GM12878 (cell line): Measurements from ENCODE around the gene EFNA2. TPM values are rescaled to one million over a fixed set of nuclear protein-coding genes. Genes with fewer than 3 reads are reported as not detected.

Experiments
- BACH1 ChIP-seq: fragments of 450-650 bp; IDR thresholded peaks from 2 replicates; pipeline ENCODE4 v1.6.1; 2017; ENCODE audit warnings: mild to moderate bottlenecking, borderline replicate concordance
- BHLHE40 ChIP-seq, 2 experiments: fragments of 450-650 bp in 1 of 2; IDR thresholded peaks; 2 replicates each; pipeline ENCODE4 v1.6.1; 2011 to 2017; ENCODE audit warnings: low read depth in 2 of 2, borderline replicate concordance in 1 of 2, improper control_type of control experiment in 1 of 2, low read length in 1 of 2, mild to moderate bottlenecking in 1 of 2
- CEBPZ ChIP-seq: fragments of 150-350 bp; IDR thresholded peaks from 2 replicates; pipeline ENCODE4 v1.6.1; 2016; ENCODE audit warnings: low read depth, low read length
- CREB1 ChIP-seq: IDR thresholded peaks from 2 replicates; pipeline ENCODE4 v1.6.1; 2012; ENCODE audit warnings: low read depth, mild to moderate bottlenecking, inconsistent platforms
- CREM ChIP-seq: IDR thresholded peaks from 2 replicates; pipeline ENCODE4 v1.6.1; 2014; ENCODE audit warnings: antibody characterized with exemption, low read depth
- CUX1 ChIP-seq: IDR thresholded peaks from 2 replicates; pipeline ENCODE4 v1.6.1; 2012; ENCODE audit warnings: improper control_type of control experiment, low read depth, low read length; ENCODE audit not compliant: insufficient replicate concordance
- DPF2 ChIP-seq: fragments of 450-650 bp; IDR thresholded peaks from 2 replicates; pipeline ENCODE4 v1.6.1; 2017; ENCODE audit warnings: mild to moderate bottlenecking
- EGR1 ChIP-seq, 2 experiments: IDR thresholded peaks; 1 replicate in 1 of 2; 2 replicates in 1 of 2; pipeline ENCODE4 v1.6.1; 2011 to 2012; ENCODE audit warnings: low read depth in 2 of 2, low read length in 2 of 2, borderline replicate concordance in 1 of 2, mild to moderate bottlenecking in 1 of 2, moderate library complexity in 1 of 2
- HDGF ChIP-seq: fragments of 450-650 bp; IDR thresholded peaks from 2 replicates; pipeline ENCODE4 v1.6.1; 2016; ENCODE audit warnings: antibody characterized with exemption
- MEF2B ChIP-seq: fragments of 450-650 bp; IDR thresholded peaks from 2 replicates; pipeline ENCODE4 v1.6.1; 2018; ENCODE audit warnings: mild to moderate bottlenecking, moderate library complexity; ENCODE audit not compliant: partially characterized antibody, poor library complexity, severe bottlenecking
- POLR2AphosphoS2 ChIP-seq: IDR thresholded peaks from 2 replicates; pipeline ENCODE4 v1.6.1; 2011; ENCODE audit warnings: low read depth, mild to moderate bottlenecking, low read length, improper control_type of control experiment, moderate library complexity
- SMAD5 ChIP-seq: IDR thresholded peaks from 2 replicates; pipeline ENCODE4 v1.6.1; 2016; ENCODE audit warnings: antibody characterized with exemption, low read depth
- SMARCA5 ChIP-seq: fragments of 450-650 bp; IDR thresholded peaks from 2 replicates; pipeline ENCODE4 v1.6.1; 2017; ENCODE audit warnings: mild to moderate bottlenecking
- SPI1 ChIP-seq: IDR thresholded peaks from 2 replicates; pipeline ENCODE4 v1.6.1; 2011; ENCODE audit warnings: low read depth, mild to moderate bottlenecking, low read length, moderate library complexity, borderline replicate concordance; ENCODE audit not compliant: insufficient read depth
- ZBTB4 ChIP-seq: fragments of 450-650 bp; formaldehyde crosslinking; IDR thresholded peaks from 2 replicates; pipeline ENCODE4 v1.4.0; 2022; ENCODE audit warnings: mild to moderate bottlenecking, moderate library complexity
- ZNF24 ChIP-seq: fragments of 450-650 bp; IDR thresholded peaks from 2 replicates; pipeline ENCODE4 v1.6.1; 2017; ENCODE audit warnings: antibody characterized with exemption, mild to moderate bottlenecking
- ZNF274 ChIP-seq: IDR thresholded peaks from one replicate; pipeline ENCODE4 v1.8.0; 2011; ENCODE audit not compliant: insufficient read length, insufficient read depth
- ZNF384 ChIP-seq: IDR thresholded peaks from 2 replicates; pipeline ENCODE4 v1.6.1; 2012; ENCODE audit warnings: low read depth, mild to moderate bottlenecking, low read length, improper control_type of control experiment, borderline replicate concordance
- polyA plus RNA-seq, 11 experiments: library from polyadenylated mRNA; depleted of rRNA in 4 of 11; unstranded in 6 of 11; stranded (reverse) in 5 of 11; fragments of >200 nt; fragmentation: Nextera tagmentation in 4 of 11; fragmentation: Illumina TruSeq in 1 of 11; extraction: Ambion mirVana in 4 of 11; extraction: Trizol in 1 of 11; gene quantifications; 1 replicate in 1 of 11; 2 replicates in 10 of 11; pipeline versions ENCODE4 v1.2.1 to v1.2.3, GENCODE V29; 2011 to 2016; ENCODE audit warnings: inconsistent platforms in 2 of 11, missing spikeins in 2 of 11, low read depth in 1 of 11
- total RNA-seq, 4 experiments: library from RNA; depleted of rRNA in 3 of 4; stranded (reverse); fragments of >200 nt in 3 of 4; fragmentation: Illumina TruSeq in 1 of 4; extraction: Trizol in 1 of 4; gene quantifications; 2 replicates each; pipeline versions ENCODE4 v1.2.1 to v1.2.3, GENCODE V29; 2013 to 2021

The EFNA2 gene
- total and polyA plus RNA-seq, 10 of the 15 experiments (the other 5 are each of a cell fraction or from before 2014, with no cell fraction given), result not detected

GRCh38 chr19:1248139-1248785 lies 37.4 kb upstream of the EFNA2 start, which contains the start of gene MIDN (continued):
- TF ChIP-seq ZNF24 (no peak), SPI1 (no peak), ZNF274 (no peak), SMAD5 (peak; percentile 83), ZBTB4 (CRISPR knock-in tag) (no peak), MEF2B (no peak), CEBPZ (no peak), HDGF (no peak; the same call in 1 of the 2 replicates), CUX1 (no peak), POLR2AphosphoS2 (peak; percentile 87; the same call in 1 of the 2 replicates), CREM (0 out of 2 replicates have a peak, but pooled peaks have one; percentile 7), CREB1 (peak; percentile 55; the same call in 1 of the 2 replicates), SMARCA5 (peak; percentile 3; the same call in 1 of the 2 replicates), BHLHE40 (IDR thresholded peaks at IDR 0.05; ENCODE audit: borderline replicate concordance in 1 of 2, low read depth in 2 of 2, low read length in 1 of 2) (peak; percentile 43 to 60; a peak in 3 of 4 replicates), DPF2 (peak; percentile 72), EGR1 (IDR thresholded peaks at IDR 0.05; ENCODE audit: borderline replicate concordance in 1 of 2, low read depth in 2 of 2, low read length in 2 of 2) (0 out of 3 replicates have a peak, but pooled peaks of 1 of the 2 experiments have one; percentile 11), ZNF384 (no peak), BACH1 (peak; percentile 17; the same call in 1 of the 2 replicates)
